GM23338 (cell line): ENCODE measurements around the gene ACP2. TPM values are rescaled to one million over a fixed set of nuclear protein-coding genes. Genes with fewer than 3 reads are reported as not detected.

Source experiments
- ATAC-seq: fragments of 200-7000 bp; cut with Tn5 transposase; 3 replicates; pipeline ENCODE4 v1.9.1; 2020
- DNase-seq: peaks from one replicate; pipeline ENCODE4 v3.0.0-alpha.2; 2015; ENCODE audit warnings: low spot score
- H2AFZ ChIP-seq: fragments of 200-600 bp; sonication (generic); 2 replicates; pipeline ENCODE4 v1.8.0; 2016; ENCODE audit warnings: antibody characterized with exemption, mild to moderate bottlenecking, moderate library complexity
- H3F3A ChIP-seq: fragments of 200-600 bp; sonication (generic); replicated peaks from 2 replicates; pipeline ENCODE4 v1.8.0; 2017; ENCODE audit warnings: antibody characterized with exemption, mixed run types, low read depth
- H3K27ac ChIP-seq: fragments of 200-600 bp; sonication (generic); 2 replicates; pipeline ENCODE4 v1.6.1; 2016; ENCODE audit warnings: low read depth
- H3K27me3 ChIP-seq: fragments of 200-600 bp; sonication (generic); 2 replicates; pipeline ENCODE4 v1.8.0; 2016; ENCODE audit warnings: mild to moderate bottlenecking, mixed run types, moderate library complexity; ENCODE audit not compliant: insufficient read depth
- H3K36me3 ChIP-seq: fragments of 200-600 bp; sonication (generic); 2 replicates; pipeline ENCODE4 v1.8.0; 2016; ENCODE audit warnings: mild to moderate bottlenecking; ENCODE audit not compliant: insufficient read depth
- H3K4me1 ChIP-seq: fragments of 200-600 bp; sonication (generic); 2 replicates; pipeline ENCODE4 v1.8.0; 2016; ENCODE audit warnings: mild to moderate bottlenecking, moderate library complexity; ENCODE audit not compliant: insufficient read depth
- H3K4me2 ChIP-seq: fragments of 200-600 bp; sonication (generic); 2 replicates; pipeline ENCODE4 v1.7.1; 2017; ENCODE audit warnings: mixed run types
- H3K4me3 ChIP-seq: fragments of 200-600 bp; sonication (generic); 2 replicates; pipeline ENCODE4 v1.6.1; 2016; ENCODE audit warnings: mixed run types
- H3K79me2 ChIP-seq: fragments of 200-600 bp; sonication (generic); replicated peaks from 2 replicates; pipeline ENCODE4 v1.8.0; 2017; ENCODE audit warnings: mild to moderate bottlenecking; ENCODE audit not compliant: insufficient read depth
- H3K9me2 ChIP-seq: fragments of 200-600 bp; sonication (generic); 2 replicates; pipeline ENCODE4 v1.8.0; 2017; ENCODE audit not compliant: insufficient read depth
- H4K20me1 ChIP-seq: fragments of 200-600 bp; sonication (generic); replicated peaks from 2 replicates; pipeline ENCODE4 v1.8.0; 2017; ENCODE audit warnings: mild to moderate bottlenecking; ENCODE audit not compliant: insufficient read depth
- H3K27ac Mint-ChIP-seq: 2 replicates; pipeline ENCODE4 v1.8.0; 2020; ENCODE audit warnings: inconsistent platforms, mild to moderate bottlenecking, moderate library complexity, mixed read lengths
- H3K27me3 Mint-ChIP-seq: 3 replicates; pipeline ENCODE4 v1.8.0; 2022; ENCODE audit warnings: low read depth, mild to moderate bottlenecking, moderate library complexity, mixed read lengths, inconsistent platforms; ENCODE audit not compliant: insufficient read depth, poor library complexity
- H3K36me3 Mint-ChIP-seq: 3 replicates; pipeline ENCODE4 v1.8.0; 2021; ENCODE audit warnings: low read depth, mild to moderate bottlenecking, inconsistent platforms, moderate library complexity, mixed read lengths
- H3K4me1 Mint-ChIP-seq: 3 replicates; pipeline ENCODE4 v1.8.0; 2020; ENCODE audit warnings: mild to moderate bottlenecking, inconsistent platforms, mixed read lengths
- H3K4me3 Mint-ChIP-seq: 3 replicates; pipeline ENCODE4 v1.8.0; 2021; ENCODE audit warnings: moderate library complexity, mild to moderate bottlenecking, inconsistent platforms, mixed read lengths
- H3K9me3 Mint-ChIP-seq: 3 replicates; pipeline ENCODE4 v1.8.0; 2020; ENCODE audit warnings: moderate library complexity, mild to moderate bottlenecking, inconsistent platforms, mixed read lengths
- EZH2phosphoT487 ChIP-seq: fragments of 200-600 bp; sonication (generic); IDR thresholded peaks from one replicate; pipeline ENCODE4 v1.8.1; 2018; ENCODE audit warnings: antibody characterized with exemption; ENCODE audit not compliant: unreplicated experiment
- NANOG ChIP-seq: IDR thresholded peaks from 2 replicates; pipeline ENCODE4 v1.6.1; 2016; ENCODE audit warnings: antibody characterized with exemption, borderline replicate concordance
- POLR2AphosphoS5 ChIP-seq: IDR thresholded peaks from 2 replicates; pipeline ENCODE4 v1.6.1; 2016; ENCODE audit warnings: antibody characterized with exemption, low read depth
- polyA plus RNA-seq: library from polyadenylated mRNA; unstranded; fragments of >200 nt; fragmentation: Nextera tagmentation; extraction: Ambion mirVana; gene quantifications from 2 replicates; pipeline ENCODE4 v1.2.1, GENCODE V29; 2016
- total RNA-seq: library from RNA; depleted of rRNA; stranded (reverse); fragments of >200 nt; shearing (Covaris generic); gene quantifications from 2 replicates; pipeline ENCODE4 v1.2.3, GENCODE V29; 2014
- TF ChIP-seq, protein P1 (sequence below), 2 experiments: fragments of 200-600 bp in 1 of 2; sonication (generic) in 1 of 2; conservative IDR thresholded peaks; 2 replicates each; pipeline versions ENCODE4 v1.5.1 to v1.6.1; 2016 to 2017; ENCODE audit warnings: antibody characterized with exemption in 2 of 2, low read depth in 2 of 2, mild to moderate bottlenecking in 2 of 2, moderate library complexity in 1 of 2

Gene ACP2
- total and polyA plus RNA-seq, 2 experiments from 2014 or later: 7.3 to 32.1 TPM

DNA sequence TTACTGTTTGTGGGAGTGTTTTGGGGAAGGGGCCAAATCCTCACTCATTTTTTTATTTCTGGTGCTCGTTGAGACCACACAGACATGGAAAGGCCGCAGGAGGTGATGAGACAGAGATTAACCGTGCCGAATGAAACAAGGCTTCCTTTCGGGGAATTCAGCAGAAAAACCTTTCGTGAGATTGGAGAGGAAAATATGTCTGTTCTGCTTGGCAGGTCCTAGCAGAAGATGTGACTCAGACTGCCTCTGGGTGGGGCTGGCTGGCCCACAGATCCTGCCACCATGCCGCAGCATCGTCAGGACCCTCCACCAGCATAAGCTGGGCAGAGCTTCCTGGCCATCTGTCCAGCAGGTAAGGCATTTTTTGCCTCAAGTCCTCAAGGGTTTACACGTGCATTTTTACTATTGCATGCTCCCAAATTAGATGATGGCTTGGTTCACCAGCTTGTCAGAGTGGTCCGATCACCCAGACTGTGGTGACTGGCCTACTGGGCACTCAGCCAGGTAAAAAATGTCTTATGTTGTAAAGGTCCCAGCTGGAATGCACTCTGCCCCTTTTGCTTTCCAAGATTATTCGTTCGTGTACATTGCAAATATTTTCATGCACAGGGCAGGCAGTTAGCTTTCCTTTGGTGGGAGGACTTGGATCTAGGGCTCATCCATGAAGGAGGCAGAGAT is 32.4 kb downstream of the ACP2 start:
- no peak for DNase-seq
- ATAC-seq: peak; percentile 4; the same call in 1 of the 3 replicates
- Histone ChIP-seq H2AFZ (no peak overlapping the region), H3K79me2 (peaks cover 39% of the 10 kb centered on the region), H3K9me2 (no peaks in the 10 kb centered on the region), H3K4me2 (peak overlapping the region; percentile 92), H3F3A (peaks cover 15% of the 10 kb centered on the region; the same call in 1 of the 2 replicates), H3K4me1 (peaks cover 17% of the 10 kb centered on the region), H3K27ac (peak overlapping the region; percentile 99), H3K36me3 (peaks cover 4% of the 10 kb centered on the region), H3K4me3 (peak overlapping the region; percentile 77), H4K20me1 (no peaks in the 10 kb centered on the region; the same call in none of the 2 replicates), H3K27me3 (no peaks in the 10 kb centered on the region)
- H3K27me3 Mint-ChIP-seq: peaks cover 3% of the 10 kb centered on the region
- TF ChIP-seq, protein P1, sequence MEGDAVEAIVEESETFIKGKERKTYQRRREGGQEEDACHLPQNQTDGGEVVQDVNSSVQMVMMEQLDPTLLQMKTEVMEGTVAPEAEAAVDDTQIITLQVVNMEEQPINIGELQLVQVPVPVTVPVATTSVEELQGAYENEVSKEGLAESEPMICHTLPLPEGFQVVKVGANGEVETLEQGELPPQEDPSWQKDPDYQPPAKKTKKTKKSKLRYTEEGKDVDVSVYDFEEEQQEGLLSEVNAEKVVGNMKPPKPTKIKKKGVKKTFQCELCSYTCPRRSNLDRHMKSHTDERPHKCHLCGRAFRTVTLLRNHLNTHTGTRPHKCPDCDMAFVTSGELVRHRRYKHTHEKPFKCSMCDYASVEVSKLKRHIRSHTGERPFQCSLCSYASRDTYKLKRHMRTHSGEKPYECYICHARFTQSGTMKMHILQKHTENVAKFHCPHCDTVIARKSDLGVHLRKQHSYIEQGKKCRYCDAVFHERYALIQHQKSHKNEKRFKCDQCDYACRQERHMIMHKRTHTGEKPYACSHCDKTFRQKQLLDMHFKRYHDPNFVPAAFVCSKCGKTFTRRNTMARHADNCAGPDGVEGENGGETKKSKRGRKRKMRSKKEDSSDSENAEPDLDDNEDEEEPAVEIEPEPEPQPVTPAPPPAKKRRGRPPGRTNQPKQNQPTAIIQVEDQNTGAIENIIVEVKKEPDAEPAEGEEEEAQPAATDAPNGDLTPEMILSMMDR (conservative IDR thresholded peaks at IDR 0.05; ENCODE audit: low read depth in 2 of 2): peak in 1 of 2 experiments; percentile 31; a peak in 1 of 4 replicates
- TF ChIP-seq EZH2phosphoT487 (no peak), POLR2AphosphoS5 (0 out of 2 replicates have a peak, but pooled peaks have one; percentile 20)
- H3K27ac Mint-ChIP-seq: peak overlapping the region; percentile 98
- no peaks in the 10 kb centered on the region for H3K9me3 Mint-ChIP-seq
- H3K4me1 Mint-ChIP-seq: peaks cover 21% of the 10 kb centered on the region
- peaks cover 28% of the 10 kb centered on the region for H3K36me3 Mint-ChIP-seq
- peak overlapping the region; percentile 91 for H3K4me3 Mint-ChIP-seq

DNA sequence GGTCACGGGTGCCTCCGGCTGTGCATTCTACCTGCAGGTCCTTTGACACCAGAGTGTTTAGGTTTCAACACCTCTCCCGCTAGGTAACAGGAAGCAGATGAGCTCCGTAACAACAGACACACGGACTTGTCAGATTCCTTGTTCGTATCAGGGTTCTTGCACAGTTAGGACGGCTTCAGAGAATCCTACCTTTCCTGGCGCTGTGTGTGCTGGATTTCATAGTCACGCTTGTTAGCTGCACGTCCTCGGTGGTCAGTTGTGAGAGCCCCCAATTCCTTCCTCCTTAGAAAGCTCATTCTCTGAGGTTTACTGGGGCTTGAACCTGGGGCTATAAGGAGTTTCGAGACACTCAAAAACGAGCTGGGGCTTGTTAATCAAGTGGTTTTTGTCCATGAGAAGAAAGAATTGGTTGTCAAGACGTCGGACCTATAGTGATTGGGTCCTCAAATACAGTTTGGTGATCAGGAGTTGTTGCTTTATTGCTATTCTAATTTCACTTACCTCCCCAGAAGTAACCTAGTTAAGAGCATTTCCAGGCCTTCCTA is 33.2 kb downstream of the ACP2 start:
- Histone ChIP-seq H3F3A (peaks cover 15% of the 10 kb centered on the region; the same call in 1 of the 2 replicates), H3K79me2 (peaks cover 39% of the 10 kb centered on the region), H3K27ac (peak overlapping the region; percentile 99), H3K4me1 (peaks cover 17% of the 10 kb centered on the region), H3K27me3 (no peaks in the 10 kb centered on the region), H3K4me3 (peak overlapping the region; percentile 77), H2AFZ (peak overlapping the region; percentile 38; the same call in 1 of the 2 replicates), H3K4me2 (peak overlapping the region; percentile 92), H4K20me1 (no peaks in the 10 kb centered on the region; the same call in none of the 2 replicates), H3K9me2 (no peaks in the 10 kb centered on the region), H3K36me3 (peaks cover 4% of the 10 kb centered on the region)
- peak; percentile 3; the same call in 1 of the 2 replicates for TF ChIP-seq NANOG
- TF ChIP-seq, protein P1 (conservative IDR thresholded peaks at IDR 0.05; ENCODE audit: low read depth in 2 of 2): no peak
- H3K36me3 Mint-ChIP-seq: peaks cover 24% of the 10 kb centered on the region
- peaks cover 3% of the 10 kb centered on the region for H3K27me3 Mint-ChIP-seq
- H3K4me1 Mint-ChIP-seq: peaks cover 21% of the 10 kb centered on the region
- ATAC-seq: no peak; the same call in 2 of the 3 replicates
- H3K4me3 Mint-ChIP-seq: peak overlapping the region; percentile 91
- H3K27ac Mint-ChIP-seq: peak overlapping the region; percentile 98
- DNase-seq: no peak
- H3K9me3 Mint-ChIP-seq: no peaks in the 10 kb centered on the region
